GM19240 (cell line): ENCODE results near the gene GPRC5D.

Source experiments
- DNase-seq: peaks from one replicate; pipeline ENCODE4 v3.0.0; 2011; ENCODE audit warnings: low spot score; ENCODE audit not compliant: insufficient read length

The GPRC5D gene

GRCh38 chr12:12908711-12909110, 43.3 kb downstream of the GPRC5D start:
- no peak for DNase-seq

DNA sequence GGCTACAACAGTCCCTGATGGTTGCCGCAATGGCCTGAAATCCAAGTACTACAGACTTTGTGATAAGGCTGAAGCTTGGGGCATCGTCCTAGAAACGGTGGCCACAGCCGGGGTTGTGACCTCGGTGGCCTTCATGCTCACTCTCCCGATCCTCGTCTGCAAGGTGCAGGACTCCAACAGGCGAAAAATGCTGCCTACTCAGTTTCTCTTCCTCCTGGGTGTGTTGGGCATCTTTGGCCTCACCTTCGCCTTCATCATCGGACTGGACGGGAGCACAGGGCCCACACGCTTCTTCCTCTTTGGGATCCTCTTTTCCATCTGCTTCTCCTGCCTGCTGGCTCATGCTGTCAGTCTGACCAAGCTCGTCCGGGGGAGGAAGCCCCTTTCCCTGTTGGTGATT, 43.7 kb downstream of the GPRC5D start:
- DNase-seq = no peak

DNA sequence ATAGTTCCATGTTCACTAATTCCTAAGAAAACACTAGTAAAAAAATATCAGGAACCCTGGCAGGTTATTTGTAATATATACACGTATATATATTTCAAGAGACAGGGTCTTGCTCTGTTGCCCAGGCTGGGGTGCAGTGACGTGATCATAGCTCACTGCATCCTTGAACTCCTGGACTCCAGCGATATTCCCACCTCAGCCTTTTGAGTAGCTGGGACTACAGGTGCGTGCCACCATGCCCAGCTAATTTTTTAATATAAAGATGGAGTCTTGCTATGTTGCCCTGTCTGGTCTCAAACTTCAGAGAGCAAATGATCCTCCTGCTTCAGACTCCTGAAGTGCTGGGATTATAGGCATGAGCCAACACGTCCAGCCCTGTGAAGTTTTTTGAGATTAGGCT, 44.4 kb downstream of the GPRC5D start:
- DNase-seq = no peak

- no peak for DNase-seq
Observed at GRCh38 chr12:12903642-12904609, 48.0 kb downstream of the GPRC5D start.

DNA sequence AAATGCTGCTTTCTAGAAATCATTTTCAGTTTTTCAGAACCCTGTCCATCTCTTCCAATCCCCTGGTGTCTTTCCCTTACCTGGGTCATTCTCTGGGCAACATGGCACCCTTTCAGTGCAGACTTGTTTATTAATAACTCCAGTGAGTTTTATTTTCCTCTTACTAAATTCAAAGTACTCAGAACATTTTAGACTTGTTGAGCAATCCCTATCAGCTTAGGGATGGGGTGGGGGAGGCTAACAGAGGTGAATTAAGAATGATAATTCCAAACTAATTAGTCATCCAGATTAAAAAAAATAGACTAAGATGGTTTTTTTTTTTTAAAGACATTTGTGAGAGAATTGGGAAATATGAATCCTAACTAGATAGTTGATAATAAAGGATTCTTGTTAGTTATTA, 49.9 kb downstream of the GPRC5D start:
- no peak for DNase-seq

- no peak for DNase-seq
Observed at GRCh38 chr12:12901158-12901791, 50.7 kb downstream of the GPRC5D start.

DNA sequence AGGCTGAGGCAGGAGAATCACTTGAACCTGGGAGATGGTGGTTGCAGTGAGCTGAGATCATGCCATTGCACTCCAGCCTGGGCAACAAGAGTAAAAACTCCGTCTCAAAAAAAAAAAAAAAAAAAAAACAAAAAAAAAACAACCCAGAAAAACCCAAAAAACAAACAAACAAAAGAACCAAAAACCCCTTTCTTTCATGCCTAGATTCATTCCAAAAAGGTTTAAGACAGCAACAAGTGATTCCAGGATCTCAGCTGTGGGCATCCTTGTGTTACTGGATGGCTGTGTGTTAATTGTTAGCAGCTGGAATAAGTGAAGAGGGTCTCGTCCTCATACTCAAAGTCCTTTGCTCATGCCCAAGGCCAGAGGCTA, 51.2 kb downstream of the GPRC5D start:
- no peak for DNase-seq

DNA sequence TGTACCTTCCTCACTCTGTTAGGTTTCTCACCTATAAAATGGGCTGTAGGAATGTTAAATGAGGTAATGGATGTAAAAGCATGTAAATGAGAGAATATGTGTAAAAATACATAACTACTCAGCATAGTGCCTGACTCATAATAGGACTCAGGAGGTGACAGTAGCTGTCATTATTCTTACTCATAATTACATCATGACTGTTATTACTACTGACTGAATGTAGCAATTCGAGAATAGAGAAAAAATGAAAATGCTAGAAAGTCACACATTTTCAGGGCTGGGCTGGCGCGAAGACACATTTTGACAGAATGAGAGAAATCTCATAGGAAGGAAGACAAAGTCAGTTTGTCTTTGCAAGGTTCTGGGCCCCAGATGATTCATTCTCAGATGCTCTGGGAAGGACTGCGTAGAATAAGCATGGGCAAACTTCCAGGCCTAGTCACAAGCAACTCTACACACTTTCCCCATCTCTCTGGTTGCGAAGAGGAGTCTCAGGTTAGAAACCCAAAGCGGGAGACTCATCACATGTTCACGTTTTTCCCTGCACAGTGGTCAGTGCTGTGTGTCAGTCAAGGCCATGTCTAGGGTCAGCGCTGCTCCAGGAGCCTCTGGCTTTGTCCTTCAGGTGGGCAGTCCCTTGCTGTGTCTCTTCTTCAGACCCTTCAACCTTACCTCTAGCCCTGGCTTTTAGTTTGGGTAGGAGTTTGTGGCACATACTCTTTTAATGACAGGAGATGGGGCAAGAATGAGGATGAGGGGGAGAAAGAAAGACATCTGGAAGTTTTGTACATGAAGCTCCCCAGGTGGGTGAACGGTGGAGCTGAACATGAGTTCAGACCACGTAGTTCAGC, 52.2 kb downstream of the GPRC5D start:
- DNase-seq = no peak

GRCh38 chr12:12898911-12899511, 53.0 kb downstream of the GPRC5D start:
- DNase-seq = no peak

DNA sequence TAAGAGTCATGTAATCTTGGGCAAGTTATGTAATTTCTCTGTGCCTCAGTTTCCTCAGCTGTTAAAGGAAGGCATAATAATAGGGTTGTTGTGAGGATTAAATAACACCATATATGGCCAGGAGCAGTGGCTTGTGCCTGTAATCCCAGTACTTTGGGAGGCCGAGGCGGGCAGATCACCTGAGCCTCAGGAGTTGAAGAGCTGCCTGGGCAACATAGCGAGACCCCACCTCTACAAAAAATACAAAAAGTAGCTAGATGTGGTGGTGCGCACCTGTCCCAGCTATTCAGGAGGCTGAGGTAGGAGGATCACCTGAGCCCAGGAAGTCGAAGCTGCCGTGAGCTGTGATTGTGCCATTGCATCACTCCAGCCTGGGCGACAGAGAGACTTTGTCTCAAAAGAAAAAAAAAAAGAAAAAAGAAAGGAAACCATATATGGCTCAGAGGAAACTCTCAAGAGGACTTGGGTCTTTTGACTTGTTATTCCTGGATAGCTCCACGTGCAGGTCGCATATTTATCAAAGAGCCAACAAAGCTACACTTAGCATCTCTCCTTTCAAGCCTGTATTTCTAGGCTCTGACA, 53.7 kb downstream of the GPRC5D start:
- no peak for DNase-seq

DNA sequence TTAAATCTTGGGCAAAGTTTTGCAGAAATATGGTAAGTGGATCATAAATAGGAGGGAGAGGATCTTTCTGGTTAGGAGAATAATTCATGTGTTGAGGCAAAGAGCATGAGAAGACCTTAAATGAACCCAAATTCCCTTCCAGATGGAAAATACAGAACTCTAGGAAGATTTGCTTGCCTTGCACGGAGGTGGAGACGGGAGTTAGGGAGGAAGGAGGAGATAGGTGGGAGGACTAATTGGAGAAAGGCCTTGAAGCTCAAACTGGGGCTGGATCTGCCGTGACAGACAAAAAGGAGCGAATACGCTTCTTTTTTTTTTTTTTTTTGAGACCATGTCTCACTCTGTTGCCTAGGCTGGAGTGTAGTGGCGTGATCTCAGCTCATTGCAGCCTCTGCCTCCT, 54.7 kb downstream of the GPRC5D start:
- DNase-seq = no peak

GRCh38 chr12:12896260-12896659, 55.7 kb downstream of the GPRC5D start:
- DNase-seq = no peak

GRCh38 chr12:12893438-12893837, 58.5 kb downstream of the GPRC5D start:
- DNase-seq = no peak

GRCh38 chr12:12892681-12893141, 59.3 kb downstream of the GPRC5D start:
- DNase-seq = no peak

DNA sequence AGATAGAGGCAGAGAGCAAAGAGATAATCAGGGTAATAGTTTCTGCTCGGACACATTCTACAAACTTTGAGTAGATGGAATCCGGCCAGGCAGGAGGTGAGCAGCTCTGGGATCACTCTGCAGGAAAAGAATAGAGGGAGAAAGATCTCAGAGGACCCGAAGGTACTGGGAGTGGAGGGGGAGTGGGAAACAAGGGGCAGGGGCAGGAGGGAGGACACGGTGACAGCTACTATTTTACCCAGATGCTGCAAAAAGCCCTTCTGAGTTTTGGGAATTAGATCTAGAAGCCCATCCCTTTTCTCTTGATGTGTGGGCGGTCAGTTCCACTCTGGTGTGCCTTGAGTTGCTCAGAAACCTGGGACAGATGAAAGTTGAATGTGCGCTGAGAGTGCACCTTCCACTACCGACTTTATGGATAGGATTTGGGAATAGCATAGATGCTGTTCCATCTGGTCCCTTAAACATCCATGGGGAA, 60.1 kb downstream of the GPRC5D start:
- no peak for DNase-seq

- DNase-seq = no peak
Observed at GRCh38 chr12:12891080-12891880, 60.7 kb downstream of the GPRC5D start, which contains the start of gene GPRC5A. Gene GPRC5A, plus strand, starts transcription at chr12:12891562. Its CDS starts 16,688 bp downstream, at chr12:12908250.
